HepG2 (cell line): Measurements from ENCODE around the gene HOXB2. TPM values are rescaled to one million over a fixed set of nuclear protein-coding genes. Genes with fewer than 3 reads are reported as not detected.
A peak's percentile ranks its signal among the peaks of the same experiment; 100 is the strongest.

Source experiments
- ATAC-seq: fragments of 200-7000 bp; cut with Tn5 transposase; 3 replicates; pipeline ENCODE4 v1.9.1; 2020; ENCODE audit warnings: mild to moderate bottlenecking, moderate library complexity
- BruUV-seq: library from RNA; stranded (reverse); fragments of 400-500 nt; replicated peaks from 2 replicates; lab custom pipeline; 2021; lab: Mats Ljungman, UMichigan
- CTCF ChIA-PET: fragments of 300-600 bp; formaldehyde crosslinking; extraction: SDS; loops from one replicate; lab custom pipeline; 2021; ENCODE audit warnings: low total read pairs, inconsistent platforms, low intra/inter-chr PET ratio; lab: Yijun Ruan, JAX
- POLR2A ChIA-PET: fragments of 350-600 bp; sonication (Branson Sonifier 250); formaldehyde crosslinking; loops from one replicate; lab custom pipeline; 2020; ENCODE audit warnings: antibody characterized with exemption, inconsistent platforms; lab: Yijun Ruan, JAX
- DNase-seq: peaks from one replicate; pipeline ENCODE4 v3.0.0-alpha.2; 2015; ENCODE audit warnings: low spot score
- FAIRE-seq: peaks from 3 replicates; lab custom pipeline; 2011; peaks lifted over from hg19 to GRCh38; lab: Jason Lieb, UNC
- H2AFZ ChIP-seq: one replicate; pipeline ENCODE4 v1.6.1; 2011; ENCODE audit warnings: low read length, inconsistent platforms
- H3K27ac ChIP-seq: fragments of 300-600 bp; 3 replicates; pipeline ENCODE4 v1.8.0; 2011; ENCODE audit warnings: mixed run types, mild to moderate bottlenecking, mixed read lengths, low read length, inconsistent platforms; ENCODE audit not compliant: insufficient read depth; ENCODE audit errors: extremely low read length
- H3K27me3 ChIP-seq, 2 experiments: fragments of 200-600 bp in 1 of 2; 2 replicates in 1 of 2; 3 replicates in 1 of 2; pipeline versions ENCODE4 v1.6.0 to v1.8.0; 2011; ENCODE audit warnings: low read length in 2 of 2, mild to moderate bottlenecking in 2 of 2, moderate library complexity in 2 of 2, inconsistent platforms in 1 of 2; ENCODE audit not compliant: insufficient read depth in 2 of 2, control insufficient read depth in 1 of 2
- H3K36me3 ChIP-seq, 2 experiments: fragments of 200-600 bp in 1 of 2; replicated peaks in 1 of 2; 2 replicates in 1 of 2; 3 replicates in 1 of 2; pipeline versions ENCODE4 v1.5.1 to v1.8.0; 2011; ENCODE audit warnings: low read length in 2 of 2, inconsistent platforms in 1 of 2; ENCODE audit not compliant: insufficient read depth in 2 of 2, control insufficient read depth in 1 of 2
- H3K4me1 ChIP-seq: 2 replicates; pipeline ENCODE4 v1.5.1; 2012; ENCODE audit warnings: low read length, inconsistent platforms; ENCODE audit not compliant: insufficient read depth
- H3K4me2 ChIP-seq: 2 replicates; pipeline ENCODE4 v1.6.0; 2011; ENCODE audit warnings: low read depth, low read length, inconsistent platforms
- H3K4me3 ChIP-seq, 3 experiments: fragments of 200-600 bp in 1 of 3; sonication (generic), shearing (Covaris generic) in 1 of 3; replicated peaks in 1 of 3; 2 replicates each; pipeline ENCODE4 v1.5.1; 2011 to 2016; ENCODE audit warnings: low read length in 3 of 3, inconsistent platforms in 2 of 3, low read depth in 2 of 3, mild to moderate bottlenecking in 2 of 3, control low read depth in 1 of 3, mixed read lengths in 1 of 3; ENCODE audit not compliant: insufficient read depth in 1 of 3
- H3K79me2 ChIP-seq: one replicate; pipeline ENCODE4 v1.6.1; 2011; ENCODE audit warnings: low read length, inconsistent platforms; ENCODE audit not compliant: insufficient read depth
- H3K9ac ChIP-seq: 2 replicates; pipeline ENCODE4 v1.6.0; 2011; ENCODE audit warnings: mild to moderate bottlenecking, low read depth, low read length, inconsistent platforms; ENCODE audit not compliant: insufficient read depth
- H3K9me3 ChIP-seq: 2 replicates; pipeline ENCODE4 v1.5.1; 2012; ENCODE audit warnings: mild to moderate bottlenecking, low read length
- H4K20me1 ChIP-seq: 2 replicates; pipeline ENCODE4 v1.6.0; 2011; ENCODE audit warnings: inconsistent platforms, mild to moderate bottlenecking, low read length, moderate library complexity; ENCODE audit not compliant: insufficient read depth
- ATAD3A ChIP-seq: sonication (generic); formaldehyde crosslinking; IDR thresholded peaks from 2 replicates; pipeline ENCODE4 v1.4.0; 2020; ENCODE audit warnings: missing genetic modification reagents
- CENPT ChIP-seq: sonication (generic); formaldehyde crosslinking; IDR thresholded peaks from 2 replicates; pipeline ENCODE4 v1.8.0; 2022; ENCODE audit warnings: low read depth, mild to moderate bottlenecking, moderate library complexity, missing genetic modification reagents
- EZH2 ChIP-seq: conservative IDR thresholded peaks from 2 replicates; pipeline ENCODE4 v1.6.1; 2012; ENCODE audit warnings: mild to moderate bottlenecking, low read depth, low read length, moderate library complexity
- HNRNPLL ChIP-seq: fragments of 200-400 bp; formaldehyde crosslinking; IDR thresholded peaks from 2 replicates; pipeline ENCODE4 v1.6.1; 2017; ENCODE audit warnings: mild to moderate bottlenecking, low read depth, low read length; ENCODE audit not compliant: poor library complexity, severe bottlenecking
- MLLT10 ChIP-seq: sonication (generic); formaldehyde crosslinking; IDR thresholded peaks from 2 replicates; pipeline ENCODE4 v1.4.0; 2020; ENCODE audit warnings: missing genetic modification reagents
- RFXAP ChIP-seq: sonication (generic); formaldehyde crosslinking; IDR thresholded peaks from 2 replicates; pipeline ENCODE4 v1.4.0; 2020; ENCODE audit warnings: missing genetic modification reagents, borderline replicate concordance
- ZIK1 ChIP-seq: sonication (generic); formaldehyde crosslinking; IDR thresholded peaks from 2 replicates; pipeline ENCODE4 v1.5.0; 2020; ENCODE audit warnings: mild to moderate bottlenecking, low read depth, missing genetic modification reagents, borderline replicate concordance
- ZNF230 ChIP-seq: sonication (generic); formaldehyde crosslinking; IDR thresholded peaks from 2 replicates; pipeline ENCODE4 v1.4.0; 2020; ENCODE audit warnings: mild to moderate bottlenecking, missing genetic modification reagents
- ZNF3 ChIP-seq: IDR thresholded peaks from 2 replicates; pipeline ENCODE4 v1.7.0; 2017; ENCODE audit warnings: inconsistent platforms
- ZNF75D ChIP-seq: sonication (generic); formaldehyde crosslinking; IDR thresholded peaks from 2 replicates; pipeline ENCODE4 v1.8.1; 2023; ENCODE audit warnings: missing genetic modification reagents, mild to moderate bottlenecking, borderline replicate concordance
- WGBS: methylation state at CpG from one replicate; pipeline ENCODE4 v1.1.6; 2017; ENCODE audit warnings: low lambda C conversion rate; 5-methylcytosine and 5-hydroxymethylcytosine counted together
- in situ Hi-C: cut with HindIII; loops from 2 replicates; pipeline ENCODE4 v1.10.0; 2017; ENCODE audit warnings: low pct_unique_long_range_greater_than_20kb; ENCODE audit not compliant: extremely low pct_ligation_motif_present
- intact Hi-C: fragments of 100-400 bp; cut with micrococcal nuclease; formaldehyde crosslinking; loops from one replicate; pipeline ENCODE4 v1.10.0; 2022; ENCODE audit not compliant: unreplicated experiment
- polyA plus RNA-seq, 8 experiments: library from polyadenylated mRNA; depleted of rRNA in 3 of 8; stranded (reverse) in 7 of 8; unstranded in 1 of 8; fragments of >200 nt; fragmentation: Illumina TruSeq in 4 of 8; extraction: Trizol in 4 of 8; gene quantifications; 2 replicates each; pipeline versions ENCODE4 v1.2.1 to v1.2.3, GENCODE V29; 2011 to 2016; ENCODE audit warnings: low read depth in 4 of 8, missing spikeins in 1 of 8, mixed read lengths in 1 of 8; ENCODE audit not compliant: insufficient read depth in 1 of 8
- total RNA-seq, 5 experiments: library from RNA; depleted of rRNA; stranded (reverse); fragments of >200 nt; fragmentation: Illumina TruSeq; extraction: Trizol; gene quantifications; 2 replicates each; pipeline ENCODE4 v1.2.3, GENCODE V29; 2016; ENCODE audit warnings: low read depth in 1 of 5
- TF ChIP-seq, protein P1 (sequence below): sonication (generic); formaldehyde crosslinking; IDR thresholded peaks from 2 replicates; pipeline ENCODE4 v1.4.0; 2020; ENCODE audit warnings: missing genetic modification reagents
- TF ChIP-seq, protein P2 (sequence below): IDR thresholded peaks from 2 replicates; pipeline ENCODE4 v1.6.1; 2016; ENCODE audit warnings: mild to moderate bottlenecking
- TF ChIP-seq, protein P3 (sequence below): sonication (generic); formaldehyde crosslinking; IDR thresholded peaks from 2 replicates; pipeline ENCODE4 v1.4.0; 2020; ENCODE audit warnings: missing genetic modification reagents
- TF ChIP-seq, protein P4 (sequence below): sonication (generic); formaldehyde crosslinking; IDR thresholded peaks from 2 replicates; pipeline ENCODE4 v1.5.0; 2020; ENCODE audit warnings: missing genetic modification reagents
- TF ChIP-seq, protein P5 (sequence below): sonication (generic); formaldehyde crosslinking; IDR thresholded peaks from 2 replicates; pipeline ENCODE4 v1.5.0; 2020; ENCODE audit warnings: missing genetic modification reagents

Gene HOXB2
- total and polyA plus RNA-seq, 2 of the 13 experiments (the other 11 are each of a cell fraction or from before 2014, with no cell fraction given), result not detected

DNA sequence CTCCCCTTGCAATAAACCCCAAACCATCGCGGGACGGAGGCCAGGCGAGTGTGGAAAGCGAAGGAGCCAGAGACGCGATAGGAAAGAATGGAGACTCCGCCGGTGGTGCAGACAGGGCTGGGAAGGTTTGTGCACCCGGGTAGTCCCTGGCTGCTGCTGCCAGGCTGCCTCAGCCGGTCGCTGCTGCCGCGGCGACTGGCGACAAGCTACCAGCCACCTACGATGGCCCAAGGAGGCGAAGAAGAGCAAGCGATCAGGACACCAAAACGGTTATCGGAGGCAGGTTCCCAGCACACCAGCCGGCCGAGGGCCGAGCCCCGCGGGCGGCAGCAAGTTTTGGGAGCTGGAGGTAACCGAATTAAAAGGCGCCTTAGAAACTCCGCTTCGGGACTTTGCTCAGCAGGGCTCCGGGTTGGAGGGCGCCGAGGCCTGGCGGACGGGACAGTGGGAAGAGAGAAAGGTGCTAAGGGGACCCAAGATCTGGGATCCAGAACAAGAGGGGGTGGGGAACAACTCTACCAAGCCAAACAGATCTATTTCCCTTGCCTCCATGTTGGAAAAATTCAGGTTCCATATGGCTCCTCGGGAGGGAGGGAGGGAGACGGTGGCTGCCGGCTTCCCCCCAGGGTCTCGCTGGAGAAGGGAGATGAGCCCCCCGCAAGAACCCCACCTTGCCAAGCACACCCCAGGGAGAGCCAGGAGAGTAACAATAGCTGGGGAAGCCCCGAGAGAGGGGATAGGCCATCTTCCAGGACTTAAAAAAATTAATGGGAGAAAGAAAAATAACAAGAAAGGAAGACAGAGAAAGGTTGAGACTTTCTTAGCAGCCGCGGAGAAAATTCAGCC, 9.7 kb upstream of the HOXB2 start:
- no peaks in the 10 kb centered on the region for H3K79me2 ChIP-seq
- no peak overlapping the region for H3K4me3 ChIP-seq
- peaks cover 33 to 94% of the 10 kb centered on the region in 2 experiments for H3K27me3 ChIP-seq
- intact Hi-C loops, result no loop called here
- no peak overlapping the region for H3K9ac ChIP-seq
- H3K4me1 ChIP-seq, result no peaks in the 10 kb centered on the region
- BruUV-seq, result no TSS peak
- no peaks in the 10 kb centered on the region for H3K9me3 ChIP-seq
- TF ChIP-seq ZIK1 (CRISPR knock-in tag) (no peak), EZH2 (peak; percentile 90; the same call in 1 of the 2 replicates), ZNF3 (CRISPR knock-in tag) (no peak), ZNF75D (no peak), RFXAP (no peak), ZNF230 (CRISPR knock-in tag) (no peak), ATAD3A (no peak), HNRNPLL (peak; percentile 19), MLLT10 (CRISPR knock-in tag) (no peak), CENPT (CRISPR knock-in tag) (no peak)
- TF ChIP-seq, protein P1, sequence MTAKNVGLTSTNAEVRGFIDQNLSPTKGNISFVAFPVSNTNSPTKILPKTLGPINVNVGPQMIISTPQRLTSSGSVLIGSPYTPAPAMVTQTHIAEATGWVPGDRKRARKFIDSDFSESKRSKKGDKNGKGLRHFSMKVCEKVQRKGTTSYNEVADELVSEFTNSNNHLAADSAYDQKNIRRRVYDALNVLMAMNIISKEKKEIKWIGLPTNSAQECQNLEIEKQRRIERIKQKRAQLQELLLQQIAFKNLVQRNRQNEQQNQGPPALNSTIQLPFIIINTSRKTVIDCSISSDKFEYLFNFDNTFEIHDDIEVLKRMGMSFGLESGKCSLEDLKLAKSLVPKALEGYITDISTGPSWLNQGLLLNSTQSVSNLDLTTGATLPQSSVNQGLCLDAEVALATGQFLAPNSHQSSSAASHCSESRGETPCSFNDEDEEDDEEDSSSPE (CRISPR knock-in tag), result no peak
- TF ChIP-seq, protein P2, sequence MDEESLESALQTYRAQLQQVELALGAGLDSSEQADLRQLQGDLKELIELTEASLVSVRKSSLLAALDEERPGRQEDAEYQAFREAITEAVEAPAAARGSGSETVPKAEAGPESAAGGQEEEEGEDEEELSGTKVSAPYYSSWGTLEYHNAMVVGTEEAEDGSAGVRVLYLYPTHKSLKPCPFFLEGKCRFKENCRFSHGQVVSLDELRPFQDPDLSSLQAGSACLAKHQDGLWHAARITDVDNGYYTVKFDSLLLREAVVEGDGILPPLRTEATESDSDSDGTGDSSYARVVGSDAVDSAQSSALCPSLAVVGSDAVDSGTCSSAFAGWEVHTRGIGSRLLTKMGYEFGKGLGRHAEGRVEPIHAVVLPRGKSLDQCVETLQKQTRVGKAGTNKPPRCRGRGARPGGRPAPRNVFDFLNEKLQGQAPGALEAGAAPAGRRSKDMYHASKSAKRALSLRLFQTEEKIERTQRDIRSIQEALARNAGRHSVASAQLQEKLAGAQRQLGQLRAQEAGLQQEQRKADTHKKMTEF (CRISPR knock-in tag), result no peak
- TF ChIP-seq, protein P3, sequence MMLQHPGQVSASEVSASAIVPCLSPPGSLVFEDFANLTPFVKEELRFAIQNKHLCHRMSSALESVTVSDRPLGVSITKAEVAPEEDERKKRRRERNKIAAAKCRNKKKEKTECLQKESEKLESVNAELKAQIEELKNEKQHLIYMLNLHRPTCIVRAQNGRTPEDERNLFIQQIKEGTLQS (CRISPR knock-in tag), result no peak
- TF ChIP-seq, protein P4, sequence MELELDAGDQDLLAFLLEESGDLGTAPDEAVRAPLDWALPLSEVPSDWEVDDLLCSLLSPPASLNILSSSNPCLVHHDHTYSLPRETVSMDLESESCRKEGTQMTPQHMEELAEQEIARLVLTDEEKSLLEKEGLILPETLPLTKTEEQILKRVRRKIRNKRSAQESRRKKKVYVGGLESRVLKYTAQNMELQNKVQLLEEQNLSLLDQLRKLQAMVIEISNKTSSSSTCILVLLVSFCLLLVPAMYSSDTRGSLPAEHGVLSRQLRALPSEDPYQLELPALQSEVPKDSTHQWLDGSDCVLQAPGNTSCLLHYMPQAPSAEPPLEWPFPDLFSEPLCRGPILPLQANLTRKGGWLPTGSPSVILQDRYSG (CRISPR knock-in tag), result no peak
- TF ChIP-seq, protein P5, sequence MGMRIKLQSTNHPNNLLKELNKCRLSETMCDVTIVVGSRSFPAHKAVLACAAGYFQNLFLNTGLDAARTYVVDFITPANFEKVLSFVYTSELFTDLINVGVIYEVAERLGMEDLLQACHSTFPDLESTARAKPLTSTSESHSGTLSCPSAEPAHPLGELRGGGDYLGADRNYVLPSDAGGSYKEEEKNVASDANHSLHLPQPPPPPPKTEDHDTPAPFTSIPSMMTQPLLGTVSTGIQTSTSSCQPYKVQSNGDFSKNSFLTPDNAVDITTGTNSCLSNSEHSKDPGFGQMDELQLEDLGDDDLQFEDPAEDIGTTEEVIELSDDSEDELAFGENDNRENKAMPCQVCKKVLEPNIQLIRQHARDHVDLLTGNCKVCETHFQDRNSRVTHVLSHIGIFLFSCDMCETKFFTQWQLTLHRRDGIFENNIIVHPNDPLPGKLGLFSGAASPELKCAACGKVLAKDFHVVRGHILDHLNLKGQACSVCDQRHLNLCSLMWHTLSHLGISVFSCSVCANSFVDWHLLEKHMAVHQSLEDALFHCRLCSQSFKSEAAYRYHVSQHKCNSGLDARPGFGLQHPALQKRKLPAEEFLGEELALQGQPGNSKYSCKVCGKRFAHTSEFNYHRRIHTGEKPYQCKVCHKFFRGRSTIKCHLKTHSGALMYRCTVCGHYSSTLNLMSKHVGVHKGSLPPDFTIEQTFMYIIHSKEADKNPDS, result no peak
- CTCF ChIA-PET, result no interaction called here
- no peak overlapping the region for H3K27ac ChIP-seq
- DNase-seq, result no peak
- WGBS, result 36% methylated on average over 44 of the region's 44 CpGs
- in situ Hi-C loops, result no loop called here
- no peaks in the 10 kb centered on the region for H3K36me3 ChIP-seq
- ATAC-seq, result no peak
- H2AFZ ChIP-seq, result no peak overlapping the region
- POLR2A ChIA-PET, result no interaction called here
- no peaks in the 10 kb centered on the region; the same call in 1 of the 2 replicates for H4K20me1 ChIP-seq
- H3K4me2 ChIP-seq, result no peak overlapping the region
- FAIRE-seq, result no peak
